Measurements from ENCODE around the gene PHF19. TPM values are rescaled to one million over a fixed set of nuclear protein-coding genes. Genes with fewer than 3 reads are reported as not detected.

The PHF19 gene
- total RNA-seq, 2 experiments from 2014 or later: 210 to 216 TPM

DNA sequence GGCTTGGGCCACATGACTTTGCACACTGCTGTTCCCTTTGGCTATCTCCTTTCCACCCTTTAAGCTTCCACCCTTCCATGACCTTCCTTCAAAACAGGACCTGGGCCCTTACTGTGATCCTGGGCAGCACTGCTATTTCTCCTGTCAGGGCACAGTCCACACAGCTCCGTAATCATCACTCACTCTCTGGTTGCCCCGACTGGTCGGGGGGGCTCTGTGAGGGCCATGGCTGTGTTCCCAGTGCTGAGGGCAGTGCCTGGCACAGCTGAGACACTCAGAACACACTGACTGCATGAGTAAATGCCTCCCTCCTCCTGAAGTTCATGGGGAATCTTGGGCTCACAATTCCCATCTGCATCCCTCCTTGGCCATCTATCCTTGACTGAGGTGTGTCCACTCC, 37.4 kb upstream of the PHF19 start:
- Mint-ChIP-seq H3K9me3 (no peaks in the 10 kb centered on the region), H3K27me3 (no peaks in the 10 kb centered on the region), H3K4me3 (no peak overlapping the region), H3K4me1 (ENCODE audit: low read depth) (peaks cover 91% of the 10 kb centered on the region), H3K36me3 (ENCODE audit: low read depth) (peaks cover 93% of the 10 kb centered on the region), H3K27ac (peak overlapping the region; percentile 74)
- ATAC-seq: no peak
- DNase-seq: no peak
- intact Hi-C loops (cut with micrococcal nuclease): no loop called here
- CTCF ChIA-PET: no interaction called here
- TF ChIP-seq CTCF (IDR thresholded peaks at IDR 0.05): no peak
- POLR2A ChIA-PET: interaction anchor here (60.2 to 67.1 kb wide), 2 partner anchors 2 to 20 kb away, joined by 2439 read pairs; partner anchors contain the start of genes PHF19 and TRAF1

- no peaks in the 10 kb centered on the region for H3K9me3 Mint-ChIP-seq
- intact Hi-C loops (cut with micrococcal nuclease): no loop called here
- ATAC-seq (peak; percentile 18), DNase-seq (peak; percentile 66)
- ChIA-PET CTCF (interaction anchor here (2.6 kb wide), 1 partner anchor 11 kb away, joined by 6 read pairs; no protein-coding TSS in a partner anchor), POLR2A (interaction anchor here (1.0 to 67.1 kb wide), 3 partner anchors 2 to 70 kb away, joined by 3 to 2439 read pairs (median 2439); partner anchors contain the start of genes PHF19 and TRAF1)
- H3K27ac Mint-ChIP-seq: peak overlapping the region; percentile 92
- peaks cover 91% of the 10 kb centered on the region for H3K4me1 Mint-ChIP-seq (ENCODE audit: low read depth)
- H3K36me3 Mint-ChIP-seq (ENCODE audit: low read depth): peaks cover 93% of the 10 kb centered on the region
- H3K27me3 Mint-ChIP-seq: no peaks in the 10 kb centered on the region
- no peak for TF ChIP-seq CTCF (IDR thresholded peaks at IDR 0.05)
- no peak overlapping the region for H3K4me3 Mint-ChIP-seq
Observed at GRCh38 chr9:120913647-120914264, 36.8 kb upstream of the PHF19 start.

GRCh38 chr9:120912958-120913646, 36.1 kb upstream of the PHF19 start:
- POLR2A ChIA-PET: interaction anchor here (1.0 to 67.1 kb wide), 3 partner anchors 1 to 69 kb away, joined by 3 to 2439 read pairs (median 2439); partner anchors contain the start of genes PHF19 and TRAF1
- H3K4me3 Mint-ChIP-seq: peak overlapping the region; percentile 3

DNA sequence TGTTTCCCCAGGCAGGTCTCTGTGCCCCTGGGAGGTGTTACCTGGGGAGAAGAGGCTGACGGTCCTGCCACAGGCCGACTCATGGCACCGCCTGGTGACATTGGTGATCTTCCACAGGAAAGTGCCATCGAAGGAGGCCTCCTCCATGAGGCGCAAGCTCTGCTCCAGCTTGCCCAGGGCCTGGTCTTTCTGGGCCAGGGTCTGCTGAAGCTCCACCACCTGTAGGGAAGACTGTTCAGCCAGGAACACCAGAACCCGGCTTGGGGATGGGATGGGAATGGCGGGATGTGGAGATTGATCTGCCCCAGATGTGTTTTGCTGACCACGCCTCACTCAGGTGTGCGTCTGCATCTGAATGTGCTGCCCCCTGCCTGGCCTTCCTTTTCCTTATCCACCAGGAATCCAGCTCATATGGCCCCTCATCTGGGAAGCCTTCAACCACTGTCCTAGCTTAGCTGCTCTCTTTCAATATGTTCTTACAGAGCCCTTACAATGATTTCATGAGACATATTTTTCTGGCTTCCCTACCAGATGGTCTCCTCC, 34.4 kb upstream of the PHF19 start:
- ChIA-PET POLR2A (interaction anchor here (0.7 to 67.1 kb wide), 3 partner anchors 1 to 165 kb away, joined by 3 to 2439 read pairs (median 2439); partner anchors contain the start of genes PHF19 and TRAF1), CTCF (interaction anchor here (0.8 to 2.6 kb wide), 5 partner anchors 9 to 70 kb away, joined by 3 to 6 read pairs (median 3); no protein-coding TSS in a partner anchor)
- DNase-seq (no peak), ATAC-seq (no peak)
- H3K27me3 Mint-ChIP-seq: no peaks in the 10 kb centered on the region
- no peak overlapping the region for H3K4me3 Mint-ChIP-seq
- intact Hi-C loops (cut with micrococcal nuclease): no loop called here
- H3K4me1 Mint-ChIP-seq (ENCODE audit: low read depth): peaks cover 87% of the 10 kb centered on the region
- peaks cover 90% of the 10 kb centered on the region for H3K36me3 Mint-ChIP-seq (ENCODE audit: low read depth)
- no peaks in the 10 kb centered on the region for H3K9me3 Mint-ChIP-seq
- H3K27ac Mint-ChIP-seq: peak overlapping the region; percentile 92
- no peak for TF ChIP-seq CTCF (IDR thresholded peaks at IDR 0.05)

More at GRCh38 chr9:120912958-120913646, 36.1 kb upstream of the PHF19 start:
- intact Hi-C loops (cut with micrococcal nuclease): no loop called here
- CTCF ChIA-PET: interaction anchor here (2.6 kb wide), 1 partner anchor 10 kb away, joined by 6 read pairs; no protein-coding TSS in a partner anchor
- Mint-ChIP-seq H3K9me3 (no peaks in the 10 kb centered on the region), H3K36me3 (ENCODE audit: low read depth) (peaks cover 92% of the 10 kb centered on the region), H3K4me1 (ENCODE audit: low read depth) (peaks cover 89% of the 10 kb centered on the region), H3K27ac (peak overlapping the region; percentile 92), H3K27me3 (no peaks in the 10 kb centered on the region)
- no peak for TF ChIP-seq CTCF (IDR thresholded peaks at IDR 0.05)
- ATAC-seq (no peak), DNase-seq (no peak)

All from activated CD8-positive, alpha-beta T cell treated with anti-CD3 and anti-CD28 coated beads for 36 hours (primary cell).